Neural cell (in vitro differentiated cells): ENCODE results near the gene DNAJC19. TPM values are rescaled to one million over a fixed set of nuclear protein-coding genes. Genes with fewer than 3 reads are reported as not detected.

Experiments used
- H2AFZ ChIP-seq: fragments of 200-600, 300-800 bp; sonication (generic), shearing (Covaris generic); 2 replicates; pipeline ENCODE4 v1.6.0; 2014; ENCODE audit warnings: low read depth, mild to moderate bottlenecking, antibody characterized with exemption, low read length, moderate library complexity
- H3F3A ChIP-seq: fragments of 200-600 bp; shearing (Covaris generic); 2 replicates; pipeline ENCODE4 v1.6.1; 2016; ENCODE audit warnings: mild to moderate bottlenecking, moderate library complexity, mixed read lengths, antibody characterized with exemption, low read length; ENCODE audit not compliant: insufficient read depth, poor library complexity, severe bottlenecking
- H3K27ac ChIP-seq: fragments of 200-600, 300-800 bp; sonication (generic), shearing (Covaris generic); 2 replicates; pipeline ENCODE4 v1.5.1; 2014; ENCODE audit warnings: mild to moderate bottlenecking, low read length, moderate library complexity
- H3K27me3 ChIP-seq: fragments of 300-800, 200-600 bp; sonication (generic), shearing (Covaris generic); 2 replicates; pipeline ENCODE4 v1.6.0; 2014; ENCODE audit warnings: mild to moderate bottlenecking, low read depth, low read length, moderate library complexity; ENCODE audit not compliant: insufficient read depth
- H3K36me3 ChIP-seq: fragments of 300-800, 200-600 bp; sonication (generic), shearing (Covaris generic); 2 replicates; pipeline ENCODE4 v1.5.1; 2014; ENCODE audit warnings: mild to moderate bottlenecking, antibody characterized with exemption, low read length, moderate library complexity; ENCODE audit not compliant: insufficient read depth
- H3K4me2 ChIP-seq: fragments of 300-800, 200-600 bp; sonication (generic), shearing (Covaris generic); 2 replicates; pipeline ENCODE4 v1.6.0; 2014; ENCODE audit warnings: mild to moderate bottlenecking, low read length
- H3K4me3 ChIP-seq: fragments of 300-800, 200-600 bp; sonication (generic), shearing (Covaris generic); 2 replicates; pipeline ENCODE4 v1.5.1; 2014; ENCODE audit warnings: mild to moderate bottlenecking, low read length, moderate library complexity
- H3K79me2 ChIP-seq: fragments of 200-600 bp; shearing (Covaris generic); replicated peaks from 2 replicates; pipeline ENCODE4 v1.6.0; 2014; ENCODE audit warnings: mild to moderate bottlenecking, low read length, moderate library complexity; ENCODE audit not compliant: insufficient read depth
- H3K9ac ChIP-seq: fragments of 300-800, 200-600 bp; sonication (generic), shearing (Covaris generic); 2 replicates; pipeline ENCODE4 v1.6.1; 2016; ENCODE audit warnings: mild to moderate bottlenecking, low read length, mixed read lengths
- H3K9me2 ChIP-seq: fragments of 200-600 bp; shearing (Covaris generic); 2 replicates; pipeline ENCODE4 v1.6.1; 2016; ENCODE audit warnings: mild to moderate bottlenecking, low read length, mixed read lengths; ENCODE audit not compliant: insufficient read depth
- H3K9me3 ChIP-seq: fragments of 200-600, 300-800 bp; sonication (generic), shearing (Covaris generic); 2 replicates; pipeline ENCODE4 v1.6.1; 2016; ENCODE audit warnings: mild to moderate bottlenecking, mixed run types, low read length, moderate library complexity, mixed read lengths
- H4K20me1 ChIP-seq: fragments of 200-600 bp; shearing (Covaris generic); 2 replicates; pipeline ENCODE4 v1.6.1; 2016; ENCODE audit warnings: mild to moderate bottlenecking, mixed run types; ENCODE audit not compliant: insufficient read depth
- EP300 ChIP-seq: fragments of 450-650 bp; conservative IDR thresholded peaks from 2 replicates; pipeline ENCODE4 v1.6.1; 2014; ENCODE audit warnings: antibody characterized with exemption, mild to moderate bottlenecking, moderate library complexity; ENCODE audit not compliant: poor library complexity, severe bottlenecking
- EZH2 ChIP-seq: fragments of 200-600, 300-800 bp; shearing (Covaris generic), sonication (generic); IDR thresholded peaks from 2 replicates; pipeline ENCODE4 v1.6.1; 2014; ENCODE audit warnings: antibody characterized with exemption, low read length, borderline replicate concordance, mild to moderate bottlenecking; ENCODE audit not compliant: insufficient read depth, poor library complexity, severe bottlenecking
- MXI1 ChIP-seq: fragments of 450-650 bp; conservative IDR thresholded peaks from 2 replicates; pipeline ENCODE4 v1.6.1; 2014; ENCODE audit warnings: antibody characterized with exemption, mild to moderate bottlenecking; ENCODE audit not compliant: poor library complexity, severe bottlenecking
- POLR2AphosphoS5 ChIP-seq: IDR thresholded peaks from 2 replicates; pipeline ENCODE4 v1.6.1; 2012
- RAD21 ChIP-seq: fragments of 450-650 bp; conservative IDR thresholded peaks from 2 replicates; pipeline ENCODE4 v1.6.1; 2014; ENCODE audit warnings: antibody characterized with exemption, mild to moderate bottlenecking, moderate library complexity
- SMC3 ChIP-seq: fragments of 450-650 bp; conservative IDR thresholded peaks from 2 replicates; pipeline ENCODE4 v1.6.1; 2014; ENCODE audit warnings: antibody characterized with exemption, mild to moderate bottlenecking, moderate library complexity; ENCODE audit not compliant: poor library complexity
- TAF1 ChIP-seq: IDR thresholded peaks from 2 replicates; pipeline ENCODE4 v1.6.1; 2012; ENCODE audit warnings: low read depth
- polyA plus RNA-seq: library from polyadenylated mRNA; depleted of rRNA; stranded (reverse); fragments of >200 nt; gene quantifications from 2 replicates; pipeline ENCODE4 v1.2.3, GENCODE V29; 2014
- TF ChIP-seq, protein P1 (sequence below): IDR thresholded peaks from 2 replicates; pipeline ENCODE4 v1.6.1; 2012; ENCODE audit warnings: borderline replicate concordance
- TF ChIP-seq, protein P2 (sequence below): fragments of 450-650 bp; IDR thresholded peaks from 2 replicates; pipeline ENCODE4 v1.5.1; 2014; ENCODE audit warnings: antibody characterized with exemption, mild to moderate bottlenecking, moderate library complexity; ENCODE audit not compliant: poor library complexity, severe bottlenecking

DNAJC19 gene
- polyA plus RNA-seq, 1 donor from 2014 or later, result 80.3 TPM

DNA sequence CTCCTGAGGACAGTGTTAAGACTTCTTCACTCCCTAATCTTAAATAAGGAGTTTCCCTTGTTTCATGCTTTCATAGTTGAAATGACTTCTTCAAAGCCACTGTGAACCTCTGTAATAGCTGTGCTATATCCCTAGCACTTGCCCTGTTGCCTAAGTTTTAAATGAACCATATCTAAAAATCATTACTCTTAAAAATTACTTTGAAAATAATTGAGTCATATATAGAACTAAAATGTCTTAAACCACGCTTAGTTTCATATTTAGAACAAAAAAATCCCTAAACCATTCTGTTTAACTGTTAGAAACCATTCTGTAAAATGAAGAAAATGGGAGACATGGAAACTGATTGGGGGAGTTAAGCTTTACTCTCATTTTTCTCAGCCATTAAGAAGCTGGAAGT lies 29.8 kb downstream of the DNAJC19 start:
- Histone ChIP-seq H3K9ac (no peak overlapping the region), H3K9me3 (no peaks in the 10 kb centered on the region), H2AFZ (no peak overlapping the region), H3K4me3 (no peak overlapping the region), H3K4me2 (no peak overlapping the region), H3K9me2 (no peaks in the 10 kb centered on the region), H3K27me3 (no peaks in the 10 kb centered on the region), H3K79me2 (peaks cover 6% of the 10 kb centered on the region), H3F3A (no peaks in the 10 kb centered on the region), H4K20me1 (no peaks in the 10 kb centered on the region), H3K27ac (no peak overlapping the region), H3K36me3 (peaks cover 24% of the 10 kb centered on the region)
- TF ChIP-seq, protein P1, sequence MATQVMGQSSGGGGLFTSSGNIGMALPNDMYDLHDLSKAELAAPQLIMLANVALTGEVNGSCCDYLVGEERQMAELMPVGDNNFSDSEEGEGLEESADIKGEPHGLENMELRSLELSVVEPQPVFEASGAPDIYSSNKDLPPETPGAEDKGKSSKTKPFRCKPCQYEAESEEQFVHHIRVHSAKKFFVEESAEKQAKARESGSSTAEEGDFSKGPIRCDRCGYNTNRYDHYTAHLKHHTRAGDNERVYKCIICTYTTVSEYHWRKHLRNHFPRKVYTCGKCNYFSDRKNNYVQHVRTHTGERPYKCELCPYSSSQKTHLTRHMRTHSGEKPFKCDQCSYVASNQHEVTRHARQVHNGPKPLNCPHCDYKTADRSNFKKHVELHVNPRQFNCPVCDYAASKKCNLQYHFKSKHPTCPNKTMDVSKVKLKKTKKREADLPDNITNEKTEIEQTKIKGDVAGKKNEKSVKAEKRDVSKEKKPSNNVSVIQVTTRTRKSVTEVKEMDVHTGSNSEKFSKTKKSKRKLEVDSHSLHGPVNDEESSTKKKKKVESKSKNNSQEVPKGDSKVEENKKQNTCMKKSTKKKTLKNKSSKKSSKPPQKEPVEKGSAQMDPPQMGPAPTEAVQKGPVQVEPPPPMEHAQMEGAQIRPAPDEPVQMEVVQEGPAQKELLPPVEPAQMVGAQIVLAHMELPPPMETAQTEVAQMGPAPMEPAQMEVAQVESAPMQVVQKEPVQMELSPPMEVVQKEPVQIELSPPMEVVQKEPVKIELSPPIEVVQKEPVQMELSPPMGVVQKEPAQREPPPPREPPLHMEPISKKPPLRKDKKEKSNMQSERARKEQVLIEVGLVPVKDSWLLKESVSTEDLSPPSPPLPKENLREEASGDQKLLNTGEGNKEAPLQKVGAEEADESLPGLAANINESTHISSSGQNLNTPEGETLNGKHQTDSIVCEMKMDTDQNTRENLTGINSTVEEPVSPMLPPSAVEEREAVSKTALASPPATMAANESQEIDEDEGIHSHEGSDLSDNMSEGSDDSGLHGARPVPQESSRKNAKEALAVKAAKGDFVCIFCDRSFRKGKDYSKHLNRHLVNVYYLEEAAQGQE, result no peak
- TF ChIP-seq MXI1 (no peak), SMC3 (no peak), POLR2AphosphoS5 (no peak), RAD21 (no peak), EZH2 (no peak), TAF1 (no peak), EP300 (no peak)
- TF ChIP-seq, protein P2, sequence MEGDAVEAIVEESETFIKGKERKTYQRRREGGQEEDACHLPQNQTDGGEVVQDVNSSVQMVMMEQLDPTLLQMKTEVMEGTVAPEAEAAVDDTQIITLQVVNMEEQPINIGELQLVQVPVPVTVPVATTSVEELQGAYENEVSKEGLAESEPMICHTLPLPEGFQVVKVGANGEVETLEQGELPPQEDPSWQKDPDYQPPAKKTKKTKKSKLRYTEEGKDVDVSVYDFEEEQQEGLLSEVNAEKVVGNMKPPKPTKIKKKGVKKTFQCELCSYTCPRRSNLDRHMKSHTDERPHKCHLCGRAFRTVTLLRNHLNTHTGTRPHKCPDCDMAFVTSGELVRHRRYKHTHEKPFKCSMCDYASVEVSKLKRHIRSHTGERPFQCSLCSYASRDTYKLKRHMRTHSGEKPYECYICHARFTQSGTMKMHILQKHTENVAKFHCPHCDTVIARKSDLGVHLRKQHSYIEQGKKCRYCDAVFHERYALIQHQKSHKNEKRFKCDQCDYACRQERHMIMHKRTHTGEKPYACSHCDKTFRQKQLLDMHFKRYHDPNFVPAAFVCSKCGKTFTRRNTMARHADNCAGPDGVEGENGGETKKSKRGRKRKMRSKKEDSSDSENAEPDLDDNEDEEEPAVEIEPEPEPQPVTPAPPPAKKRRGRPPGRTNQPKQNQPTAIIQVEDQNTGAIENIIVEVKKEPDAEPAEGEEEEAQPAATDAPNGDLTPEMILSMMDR, result no peak

DNA sequence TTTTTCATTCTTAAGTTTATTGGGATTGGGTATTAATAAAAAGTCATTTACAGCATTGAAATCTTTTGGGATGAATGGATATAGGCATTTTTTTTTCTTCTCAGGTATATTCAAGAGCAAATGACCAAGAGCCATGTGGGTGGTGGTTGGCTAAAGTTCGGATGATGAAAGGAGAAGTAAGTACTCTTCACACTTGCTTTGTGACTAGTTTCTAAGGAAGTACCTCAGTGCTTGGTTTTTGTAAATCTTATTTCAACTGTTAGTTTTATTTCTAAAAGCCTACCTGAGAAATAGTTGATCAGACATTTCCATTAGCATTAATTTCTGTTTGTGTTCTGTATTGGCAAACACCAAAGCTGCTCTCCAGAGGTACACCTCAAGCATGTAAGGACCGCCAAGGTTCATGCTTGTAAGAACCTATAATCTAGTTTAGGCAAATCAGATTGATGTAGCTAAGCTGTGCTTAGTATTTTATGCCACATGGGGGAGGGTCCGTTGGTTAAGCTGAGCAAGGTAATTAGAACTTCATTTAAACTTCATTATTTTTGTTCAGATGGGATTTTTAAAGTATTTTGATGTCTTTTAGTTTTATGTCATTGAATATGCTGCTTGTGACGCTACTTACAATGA lies 41.7 kb downstream of the DNAJC19 start:
- peaks cover 39% of the 10 kb centered on the region for H3K79me2 ChIP-seq

More for the DNA sequence above, 41.7 kb downstream of the DNAJC19 start:
- H3K9me3 ChIP-seq, result no peaks in the 10 kb centered on the region
- no peaks in the 10 kb centered on the region for H3F3A ChIP-seq
- H3K4me3 ChIP-seq, result no peak overlapping the region
- no peaks in the 10 kb centered on the region for H3K27me3 ChIP-seq
- no peak for TF ChIP-seq RAD21
- TF ChIP-seq MXI1, result no peak
- TF ChIP-seq EP300, result no peak
- TF ChIP-seq, protein P2, result no peak
- no peak for TF ChIP-seq EZH2
- TF ChIP-seq, protein P1, result no peak
- no peak for TF ChIP-seq POLR2AphosphoS5
- TF ChIP-seq SMC3, result no peak
- no peak for TF ChIP-seq TAF1
- no peaks in the 10 kb centered on the region for H4K20me1 ChIP-seq
- no peaks in the 10 kb centered on the region for H3K9me2 ChIP-seq
- no peak overlapping the region for H3K4me2 ChIP-seq
- peaks cover 16% of the 10 kb centered on the region for H3K36me3 ChIP-seq
- H2AFZ ChIP-seq, result no peak overlapping the region
- no peak overlapping the region for H3K9ac ChIP-seq
- H3K27ac ChIP-seq, result no peak overlapping the region
